HepG2 (cell line): ENCODE data around the gene ULK4. TPM values are rescaled to one million over a fixed set of nuclear protein-coding genes. Genes with fewer than 3 reads are reported as not detected.

ENCODE experiments used
- ASH2L ChIP-seq: fragments of 300-600, 200-600 bp; sonication (generic); IDR thresholded peaks from 2 replicates; pipeline ENCODE4 v1.7.0; 2017; ENCODE audit warnings: low read depth, mild to moderate bottlenecking, moderate library complexity, mixed read lengths, low read length; ENCODE audit not compliant: insufficient read length
- CREB1 ChIP-seq, 2 experiments: fragments of 450-650 bp in 1 of 2; IDR thresholded peaks; 2 replicates each; pipeline ENCODE4 v1.6.1; 2016 to 2017; ENCODE audit warnings: control low read depth in 1 of 2, mild to moderate bottlenecking in 1 of 2, missing compliant biosample characterization in 1 of 2, missing genetic modification characterization in 1 of 2
- ELF1 ChIP-seq: sonication (generic); formaldehyde crosslinking; IDR thresholded peaks from 2 replicates; pipeline ENCODE4 v1.4.0; 2020; ENCODE audit warnings: missing genetic modification reagents
- HMGA1 ChIP-seq: sonication (generic); formaldehyde crosslinking; conservative IDR thresholded peaks from 2 replicates; pipeline ENCODE4 v1.4.0; 2020; ENCODE audit warnings: missing genetic modification reagents
- IKZF4 ChIP-seq: sonication (generic); formaldehyde crosslinking; IDR thresholded peaks from 2 replicates; pipeline ENCODE4 v1.5.1; 2020; ENCODE audit warnings: borderline replicate concordance, mild to moderate bottlenecking, low read depth, missing genetic modification reagents; ENCODE audit errors: not compliant biosample characterization
- JUN ChIP-seq: sonication (generic); formaldehyde crosslinking; IDR thresholded peaks from 2 replicates; pipeline ENCODE4 v1.4.0; 2020; ENCODE audit warnings: mild to moderate bottlenecking, missing genetic modification reagents
- KDM2A ChIP-seq: sonication (generic); formaldehyde crosslinking; IDR thresholded peaks from 2 replicates; pipeline ENCODE4 v1.4.0; 2020; ENCODE audit warnings: low read depth, missing genetic modification reagents, borderline replicate concordance
- KMT2A ChIP-seq: sonication (generic); formaldehyde crosslinking; IDR thresholded peaks from 2 replicates; pipeline ENCODE4 v1.4.0; 2020; ENCODE audit warnings: missing genetic modification reagents
- MAFK ChIP-seq, 2 experiments: IDR thresholded peaks in 1 of 2; conservative IDR thresholded peaks in 1 of 2; 2 replicates each; pipeline ENCODE4 v1.6.1; 2011; ENCODE audit warnings: improper control_type of control experiment in 2 of 2, low read length in 2 of 2
- NR2F6 ChIP-seq, 2 experiments: IDR thresholded peaks; 2 replicates each; pipeline ENCODE4 v1.6.1; 2016; ENCODE audit warnings: antibody characterized with exemption in 1 of 2, mild to moderate bottlenecking in 1 of 2
- PCBP1 ChIP-seq: fragments of 200-400 bp; formaldehyde crosslinking; IDR thresholded peaks from 2 replicates; pipeline ENCODE4 v1.6.1; 2017; ENCODE audit warnings: mild to moderate bottlenecking, low read depth, low read length, borderline replicate concordance
- PHF5A ChIP-seq: IDR thresholded peaks from one replicate; pipeline ENCODE4 v1.6.1; 2018; ENCODE audit warnings: low read depth, missing genetic modification reagents; ENCODE audit not compliant: unreplicated experiment
- RBM22 ChIP-seq: fragments of 200-400 bp; formaldehyde crosslinking; optimal IDR thresholded peaks from 2 replicates; pipeline ENCODE3; 2017; ENCODE audit warnings: mild to moderate bottlenecking, low read length, moderate library complexity
- RNF2 ChIP-seq: fragments of 450-650 bp; conservative IDR thresholded peaks from 2 replicates; pipeline ENCODE4 v1.6.1; 2016; ENCODE audit warnings: low read depth
- YEATS2 ChIP-seq: sonication (generic); formaldehyde crosslinking; IDR thresholded peaks from 2 replicates; pipeline ENCODE4 v1.4.0; 2020; ENCODE audit warnings: missing genetic modification reagents, borderline replicate concordance
- ZIK1 ChIP-seq: sonication (generic); formaldehyde crosslinking; IDR thresholded peaks from 2 replicates; pipeline ENCODE4 v1.5.0; 2020; ENCODE audit warnings: mild to moderate bottlenecking, low read depth, missing genetic modification reagents, borderline replicate concordance
- ZNF367 ChIP-seq: sonication (generic); formaldehyde crosslinking; IDR thresholded peaks from 2 replicates; pipeline ENCODE4 v1.4.0; 2020; ENCODE audit warnings: missing genetic modification reagents, borderline replicate concordance
- ZNF44 ChIP-seq: sonication (generic); formaldehyde crosslinking; IDR thresholded peaks from 2 replicates; pipeline ENCODE4 v1.5.1; 2020; ENCODE audit warnings: mild to moderate bottlenecking, missing genetic modification reagents
- ZNF567 ChIP-seq: sonication (generic); formaldehyde crosslinking; IDR thresholded peaks from 2 replicates; pipeline ENCODE4 v1.8.1; 2023; ENCODE audit warnings: mild to moderate bottlenecking, missing genetic modification reagents, borderline replicate concordance
- ZNF678 ChIP-seq: sonication (generic); formaldehyde crosslinking; IDR thresholded peaks from 2 replicates; pipeline ENCODE4 v1.4.0; 2020; ENCODE audit warnings: mild to moderate bottlenecking, missing genetic modification reagents
- ZNF7 ChIP-seq: IDR thresholded peaks from 2 replicates; pipeline ENCODE4 v1.6.1; 2016; ENCODE audit warnings: missing biosample characterization, missing genetic modification reagents
- ZNF747 ChIP-seq: sonication (generic); formaldehyde crosslinking; IDR thresholded peaks from 2 replicates; pipeline ENCODE4 v1.8.1; 2023; ENCODE audit warnings: missing genetic modification reagents, mild to moderate bottlenecking, borderline replicate concordance
- ZNF883 ChIP-seq: sonication (generic); formaldehyde crosslinking; IDR thresholded peaks from 2 replicates; pipeline ENCODE4 v1.5.1; 2020; ENCODE audit warnings: mild to moderate bottlenecking, missing genetic modification reagents; ENCODE audit errors: not compliant biosample characterization
- ZSCAN30 ChIP-seq: sonication (generic); formaldehyde crosslinking; IDR thresholded peaks from 2 replicates; pipeline ENCODE4 v1.5.0; 2020; ENCODE audit warnings: mild to moderate bottlenecking, missing genetic modification reagents
- polyA plus RNA-seq, 8 experiments: library from polyadenylated mRNA; depleted of rRNA in 3 of 8; stranded (reverse) in 7 of 8; unstranded in 1 of 8; fragments of >200 nt; fragmentation: Illumina TruSeq in 4 of 8; extraction: Trizol in 4 of 8; gene quantifications; 2 replicates each; pipeline versions ENCODE4 v1.2.1 to v1.2.3, GENCODE V29; 2011 to 2016; ENCODE audit warnings: low read depth in 4 of 8, missing spikeins in 1 of 8, mixed read lengths in 1 of 8; ENCODE audit not compliant: insufficient read depth in 1 of 8
- total RNA-seq, 5 experiments: library from RNA; depleted of rRNA; stranded (reverse); fragments of >200 nt; fragmentation: Illumina TruSeq; extraction: Trizol; gene quantifications; 2 replicates each; pipeline ENCODE4 v1.2.3, GENCODE V29; 2016; ENCODE audit warnings: low read depth in 1 of 5
- TF ChIP-seq, protein P1 (sequence below): sonication (generic); formaldehyde crosslinking; IDR thresholded peaks from 2 replicates; pipeline ENCODE4 v1.4.0; 2020; ENCODE audit warnings: low read depth, mild to moderate bottlenecking, missing genetic modification reagents
- TF ChIP-seq, protein P2 (sequence below): sonication (generic); formaldehyde crosslinking; IDR thresholded peaks from 2 replicates; pipeline ENCODE4 v1.5.1; 2020; ENCODE audit warnings: mild to moderate bottlenecking, moderate library complexity, missing genetic modification reagents
- TF ChIP-seq, protein P3 (sequence below): sonication (generic); formaldehyde crosslinking; IDR thresholded peaks from 2 replicates; pipeline ENCODE4 v1.8.0; 2022; ENCODE audit warnings: mild to moderate bottlenecking, missing genetic modification reagents, moderate library complexity

Gene ULK4
- total and polyA plus RNA-seq, 2 of the 13 experiments (the other 11 are each of a cell fraction or from before 2014, with no cell fraction given): 6.7 to 11.8 TPM

DNA sequence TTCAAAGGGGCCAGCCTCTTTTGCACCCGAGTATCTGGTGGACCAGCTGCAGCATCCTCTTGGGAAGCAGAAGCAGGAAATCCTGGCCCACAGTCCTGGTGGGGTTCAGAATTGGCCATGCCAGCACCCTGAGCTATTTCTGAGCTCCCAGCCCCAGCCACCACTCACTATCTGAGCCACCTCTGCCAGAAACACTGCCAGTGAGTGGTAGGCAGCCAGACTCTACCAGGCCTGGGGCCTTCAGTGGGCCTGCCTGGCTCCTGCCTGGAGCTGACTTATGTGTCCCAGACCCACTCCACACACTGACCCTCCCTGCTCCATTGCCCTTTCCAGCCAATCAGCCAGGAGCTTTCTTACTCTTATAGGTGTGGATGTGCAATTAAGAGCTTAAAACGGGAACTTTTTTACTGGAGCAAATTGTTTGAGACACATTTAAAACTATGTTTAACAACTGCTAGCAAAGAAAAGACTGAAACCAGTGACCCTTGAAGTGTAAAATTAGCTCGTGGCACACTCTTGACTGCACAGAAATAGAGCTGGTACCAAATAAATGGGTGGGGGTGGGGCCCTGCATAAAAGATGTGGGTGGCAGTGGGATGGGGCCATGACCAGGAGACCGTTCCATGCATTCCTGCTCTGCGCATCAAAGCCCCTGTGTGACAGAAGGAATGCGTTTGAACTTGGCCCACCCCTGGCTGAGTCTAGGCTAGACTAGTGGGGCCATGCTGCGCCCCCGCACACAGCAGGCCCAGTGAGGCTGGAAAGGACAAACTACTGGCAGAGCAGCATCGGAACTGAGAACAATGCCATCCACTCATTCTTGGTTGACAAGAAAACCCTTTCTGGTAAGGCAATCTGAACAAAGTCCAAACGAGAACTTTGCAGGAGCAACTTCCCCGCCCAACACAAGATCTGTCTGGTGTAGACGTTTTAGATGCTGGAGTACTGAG lies 714.6 kb downstream of the ULK4 start (continued):
- TF ChIP-seq, protein P1, sequence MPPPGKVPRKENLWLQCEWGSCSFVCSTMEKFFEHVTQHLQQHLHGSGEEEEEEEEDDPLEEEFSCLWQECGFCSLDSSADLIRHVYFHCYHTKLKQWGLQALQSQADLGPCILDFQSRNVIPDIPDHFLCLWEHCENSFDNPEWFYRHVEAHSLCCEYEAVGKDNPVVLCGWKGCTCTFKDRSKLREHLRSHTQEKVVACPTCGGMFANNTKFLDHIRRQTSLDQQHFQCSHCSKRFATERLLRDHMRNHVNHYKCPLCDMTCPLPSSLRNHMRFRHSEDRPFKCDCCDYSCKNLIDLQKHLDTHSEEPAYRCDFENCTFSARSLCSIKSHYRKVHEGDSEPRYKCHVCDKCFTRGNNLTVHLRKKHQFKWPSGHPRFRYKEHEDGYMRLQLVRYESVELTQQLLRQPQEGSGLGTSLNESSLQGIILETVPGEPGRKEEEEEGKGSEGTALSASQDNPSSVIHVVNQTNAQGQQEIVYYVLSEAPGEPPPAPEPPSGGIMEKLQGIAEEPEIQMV (CRISPR knock-in tag): no peak
- TF ChIP-seq ZNF747 (CRISPR knock-in tag) (no peak), KDM2A (CRISPR knock-in tag) (peak; percentile 47; the same call in 1 of the 2 replicates), JUN (no peak), HMGA1 (no peak), KMT2A (CRISPR knock-in tag) (no peak), ZNF367 (CRISPR knock-in tag) (no peak), RNF2 (no peak), PCBP1 (no peak), ZSCAN30 (CRISPR knock-in tag) (no peak), ZNF883 (no peak), RBM22 (no peak), ZNF7 (CRISPR knock-in tag) (no peak), ASH2L (peak; percentile 60), CREB1 (IDR thresholded peaks at IDR 0.05) (no peak), CREB1 (CRISPR knock-in tag; IDR thresholded peaks at IDR 0.05) (no peak), PHF5A (CRISPR knock-in tag) (no peak), YEATS2 (CRISPR knock-in tag) (no peak), MAFK (conservative IDR thresholded peaks at IDR 0.05 in 1 of 2, IDR thresholded peaks at IDR 0.05 in 1 of 2; ENCODE audit: low read length in 2 of 2) (no peak), ELF1 (CRISPR knock-in tag) (no peak), ZNF678 (no peak), ZNF44 (CRISPR knock-in tag) (no peak), IKZF4 (CRISPR knock-in tag) (no peak), NR2F6 (IDR thresholded peaks at IDR 0.05) (peak; percentile 37), NR2F6 (CRISPR knock-in tag; IDR thresholded peaks at IDR 0.05) (peak; percentile 80), ZIK1 (CRISPR knock-in tag) (no peak), ZNF567 (CRISPR knock-in tag) (no peak)
- TF ChIP-seq, protein P2, sequence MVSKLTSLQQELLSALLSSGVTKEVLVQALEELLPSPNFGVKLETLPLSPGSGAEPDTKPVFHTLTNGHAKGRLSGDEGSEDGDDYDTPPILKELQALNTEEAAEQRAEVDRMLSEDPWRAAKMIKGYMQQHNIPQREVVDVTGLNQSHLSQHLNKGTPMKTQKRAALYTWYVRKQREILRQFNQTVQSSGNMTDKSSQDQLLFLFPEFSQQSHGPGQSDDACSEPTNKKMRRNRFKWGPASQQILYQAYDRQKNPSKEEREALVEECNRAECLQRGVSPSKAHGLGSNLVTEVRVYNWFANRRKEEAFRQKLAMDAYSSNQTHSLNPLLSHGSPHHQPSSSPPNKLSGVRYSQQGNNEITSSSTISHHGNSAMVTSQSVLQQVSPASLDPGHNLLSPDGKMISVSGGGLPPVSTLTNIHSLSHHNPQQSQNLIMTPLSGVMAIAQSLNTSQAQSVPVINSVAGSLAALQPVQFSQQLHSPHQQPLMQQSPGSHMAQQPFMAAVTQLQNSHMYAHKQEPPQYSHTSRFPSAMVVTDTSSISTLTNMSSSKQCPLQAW (CRISPR knock-in tag): no peak
- TF ChIP-seq, protein P3, sequence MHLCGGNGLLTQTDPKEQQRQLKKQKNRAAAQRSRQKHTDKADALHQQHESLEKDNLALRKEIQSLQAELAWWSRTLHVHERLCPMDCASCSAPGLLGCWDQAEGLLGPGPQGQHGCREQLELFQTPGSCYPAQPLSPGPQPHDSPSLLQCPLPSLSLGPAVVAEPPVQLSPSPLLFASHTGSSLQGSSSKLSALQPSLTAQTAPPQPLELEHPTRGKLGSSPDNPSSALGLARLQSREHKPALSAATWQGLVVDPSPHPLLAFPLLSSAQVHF: no peak
